ENCODE results near the gene PHIP. TPM values are rescaled to one million over a fixed set of nuclear protein-coding genes. Genes with fewer than 3 reads are reported as not detected.

Gene PHIP
- total and polyA plus RNA-seq, 9 of the 15 experiments (the other 6 are each of a cell fraction or from before 2014, with no cell fraction given), result 8.1 to 36.3 (median 16.5) TPM

- TF ChIP-seq POLR2B (IDR thresholded peaks at IDR 0.05; ENCODE audit: low read depth, partially characterized antibody), result no peak
- peak; percentile 62 for TF ChIP-seq SPI1 (IDR thresholded peaks at IDR 0.05; ENCODE audit: borderline replicate concordance, low read depth, low read length)
- CTCF ChIA-PET (ENCODE audit: low intra/inter-chr PET ratio), result no interaction called here
- no peak overlapping the region for H2AFZ ChIP-seq (ENCODE audit: low read depth, low read length)
- H3K9me1 ChIP-seq (ENCODE audit: control insufficient read depth, insufficient read depth, low read length), result no peaks in the 10 kb centered on the region
- H3K36me3 ChIP-seq (ENCODE audit: control insufficient read depth, insufficient read depth, low read length), result no peaks in the 10 kb centered on the region
- in situ Hi-C loops (cut with MboI), result no loop called here
- H3K9ac ChIP-seq (ENCODE audit: insufficient read depth in 1 of 2, low read depth in 2 of 2, low read length in 2 of 2), result no peak overlapping the region
- BruUV-seq (replicated peaks), result no TSS peak
- DNase-seq (ENCODE audit: extremely low read depth in 1 of 4, low spot score in 3 of 4) (no peak), ATAC-seq (no peak), FAIRE-seq (no peak)
- H3K4me1 ChIP-seq (replicated peaks in 1 of 2; ENCODE audit: control insufficient read depth in 2 of 2, insufficient read depth in 2 of 2, low read length in 2 of 2), result no peaks in the 10 kb centered on the region
- H3K27me3 ChIP-seq (ENCODE audit: control insufficient read depth in 2 of 2, insufficient read depth in 2 of 2, low read length in 2 of 2), result no peaks in the 10 kb centered on the region
- POLR2A ChIA-PET, result interaction anchor here (1.7 kb wide), 1 partner anchor 8 kb away, joined by 5 read pairs; no protein-coding TSS in a partner anchor
- H4K20me1 ChIP-seq (replicated peaks; ENCODE audit: control insufficient read depth, insufficient read depth, low read length), result no peaks in the 10 kb centered on the region
- no peak overlapping the region for H3K4me2 ChIP-seq (ENCODE audit: insufficient read depth, low read length)
- no peak overlapping the region for H3K4me3 ChIP-seq
- H3K27ac ChIP-seq (ENCODE audit: extremely low read depth, low read depth, low read length), result no peak overlapping the region
- no peaks in the 10 kb centered on the region for H3K9me3 ChIP-seq (replicated peaks; ENCODE audit: control insufficient read depth, insufficient read depth, low read depth, low read length)
- intact Hi-C loops (cut with micrococcal nuclease), result no loop called here
- no peaks in the 10 kb centered on the region for H3K79me2 ChIP-seq (ENCODE audit: control insufficient read depth, insufficient read depth, low read length)
Measured at GRCh38 chr6:79111549-79111948, 33.5 kb upstream of the PHIP start.

- TF ChIP-seq FUS (optimal IDR thresholded peaks at IDR 0.05; ENCODE audit: low read depth, low read length) (no peak), ZNF134 (CRISPR knock-in tag; conservative IDR thresholded peaks at IDR 0.05) (peak; percentile 53; the same call in 1 of the 2 replicates), SNRNP70 (optimal IDR thresholded peaks at IDR 0.05; ENCODE audit: low read depth, low read length) (no peak), NFIX (CRISPR knock-in tag; IDR thresholded peaks at IDR 0.05; ENCODE audit: low read depth) (no peak), GMEB1 (CRISPR knock-in tag; IDR thresholded peaks at IDR 0.05) (no peak), HINFP (tag; conservative IDR thresholded peaks at IDR 0.05; ENCODE audit: low read depth) (no peak)
- H3K4me1 ChIP-seq (replicated peaks in 1 of 2; ENCODE audit: control insufficient read depth in 2 of 2, insufficient read depth in 2 of 2, low read length in 2 of 2), result no peaks in the 10 kb centered on the region
- no peaks in the 10 kb centered on the region for H4K20me1 ChIP-seq (replicated peaks; ENCODE audit: control insufficient read depth, insufficient read depth, low read length)
- H3K79me2 ChIP-seq (ENCODE audit: control insufficient read depth, insufficient read depth, low read length), result no peaks in the 10 kb centered on the region
- in situ Hi-C loops (cut with MboI), result no loop called here
- no peak overlapping the region for H3K9ac ChIP-seq (ENCODE audit: insufficient read depth in 1 of 2, low read depth in 2 of 2, low read length in 2 of 2)
- DNase-seq (ENCODE audit: extremely low read depth in 1 of 4, low spot score in 3 of 4) (no peak), ATAC-seq (no peak), FAIRE-seq (no peak)
- no peaks in the 10 kb centered on the region for H3K9me1 ChIP-seq (ENCODE audit: control insufficient read depth, insufficient read depth, low read length)
- H3K27ac ChIP-seq (ENCODE audit: extremely low read depth, low read depth, low read length), result no peak overlapping the region
- 5% methylated on average over 2 of the region's 2 CpGs for WGBS (ENCODE audit: insufficient coverage, low coverage, missing lambda C conversion rate)
- no TSS peak for BruUV-seq (replicated peaks)
- H2AFZ ChIP-seq (ENCODE audit: low read depth, low read length), result no peak overlapping the region
- no peak overlapping the region for H3K4me2 ChIP-seq (ENCODE audit: insufficient read depth, low read length)
- H3K4me3 ChIP-seq, result no peak overlapping the region
- CTCF ChIA-PET (ENCODE audit: low intra/inter-chr PET ratio), result no interaction called here
- 0 out of 5 replicates have a peak, but pooled peaks cover 0 to 3% of the 10 kb centered on the region in 2 experiments for H3K27me3 ChIP-seq (ENCODE audit: control insufficient read depth in 2 of 2, insufficient read depth in 2 of 2, low read length in 2 of 2)
- H3K9me3 ChIP-seq (replicated peaks; ENCODE audit: control insufficient read depth, insufficient read depth, low read depth, low read length), result no peaks in the 10 kb centered on the region; the same call in 1 of the 2 replicates
- intact Hi-C loops (cut with micrococcal nuclease), result no loop called here
- no peaks in the 10 kb centered on the region for H3K36me3 ChIP-seq (ENCODE audit: control insufficient read depth, insufficient read depth, low read length)
- POLR2A ChIA-PET, result interaction anchor here (0.7 kb wide), 1 partner anchor 9 kb away, joined by 3 read pairs; no protein-coding TSS in a partner anchor
Measured at GRCh38 chr6:79101164-79101563, 23.1 kb upstream of the PHIP start.

Data from K562 (cell line).